CD4-positive, alpha-beta T cell treated with Interleukin-6 for 4 hours (primary cell): ENCODE data around the gene MEIOSIN.

Experiments used
- DNase-seq: peaks from one replicate; pipeline ENCODE4 v3.0.0-alpha.2; 2020; ENCODE audit warnings: mixed read lengths

MEIOSIN gene

DNA sequence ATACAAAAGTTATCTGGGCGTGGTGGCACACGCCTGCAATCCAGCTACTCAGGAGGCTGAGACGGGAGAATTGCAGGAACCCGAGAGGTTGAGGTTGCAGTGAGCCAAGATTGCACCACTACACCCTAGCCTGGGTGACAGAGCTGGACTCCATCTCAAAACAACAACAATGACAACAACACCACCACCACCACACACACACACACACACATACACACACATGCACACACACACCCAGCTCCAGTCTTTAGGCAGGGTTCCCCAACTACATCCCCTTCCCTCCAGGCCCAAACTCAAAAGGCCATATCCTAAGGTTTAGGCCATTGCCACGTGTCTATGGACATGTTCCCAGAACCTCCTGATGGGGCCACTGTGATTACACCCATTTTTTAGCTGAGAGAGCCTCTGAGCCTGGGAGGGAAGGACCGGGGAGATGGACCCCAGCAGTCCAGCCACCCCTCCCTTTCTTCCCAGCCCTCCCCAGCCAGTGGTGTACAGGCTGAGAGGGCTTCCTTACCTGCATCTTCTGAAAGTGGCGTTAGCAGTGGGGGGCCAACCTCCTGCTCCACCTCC lies 68.5 kb downstream of the MEIOSIN start:
- DNase-seq, result no peak

GRCh38 chr19:45804140-45804958 lies 71.1 kb downstream of the MEIOSIN start:
- DNase-seq, result no peak

GRCh38 chr19:45804959-45805230 lies 71.7 kb downstream of the MEIOSIN start:
- no peak for DNase-seq

DNA sequence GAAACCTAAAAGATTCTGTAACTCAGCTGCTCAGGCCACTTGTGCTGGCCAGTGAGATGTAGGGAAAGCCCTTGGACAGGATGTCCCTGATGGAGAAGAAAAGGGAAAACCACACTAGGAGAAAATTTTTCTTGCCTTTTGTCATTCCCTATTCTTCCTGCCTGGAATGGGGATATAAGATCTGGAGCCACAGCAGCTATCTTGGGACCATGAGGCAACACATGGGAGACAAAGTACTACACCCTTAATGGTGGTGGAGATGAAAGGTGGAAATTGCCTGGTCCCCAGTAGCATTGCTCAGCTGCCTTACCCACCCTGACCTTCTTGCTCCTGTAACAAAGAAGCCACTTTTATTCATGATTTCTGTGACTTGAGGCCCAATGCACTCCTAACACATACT lies 72.5 kb downstream of the MEIOSIN start:
- no peak for DNase-seq

GRCh38 chr19:45809643-45810159 lies 76.5 kb downstream of the MEIOSIN start:
- DNase-seq, result no peak

- DNase-seq, result no peak
Measured at GRCh38 chr19:45812297-45812696, 79.1 kb downstream of the MEIOSIN start.
